ENCODE measurements around the gene TCTN3.
"Not testable (repeated sequence)": the region's sequence is repeated elsewhere in the genome, so short reads cannot be mapped to it uniquely, and the experiment has no call there.

TCTN3 gene

GRCh38 chr10:95729323-95730055, 35.8 kb upstream of the TCTN3 start:
- TF ChIP-seq CSDC2 (CRISPR knock-in tag; IDR thresholded peaks at IDR 0.05), result no peak
- TF ChIP-seq GLIS3 (CRISPR knock-in tag; IDR thresholded peaks at IDR 0.05), result no peak
- TF ChIP-seq RARB (CRISPR knock-in tag; IDR thresholded peaks at IDR 0.05), result no peak
- TF ChIP-seq ZNF565 (CRISPR knock-in tag; conservative IDR thresholded peaks at IDR 0.05; ENCODE audit: low read depth), result no peak
- no peak for TF ChIP-seq PATZ1 (CRISPR knock-in tag; IDR thresholded peaks at IDR 0.05; ENCODE audit: borderline replicate concordance)
- no peak for TF ChIP-seq SNAI2 (CRISPR knock-in tag; IDR thresholded peaks at IDR 0.05)
- no peak for TF ChIP-seq ZFP30 (CRISPR knock-in tag; IDR thresholded peaks at IDR 0.05)
- TF ChIP-seq TSHZ2 (CRISPR knock-in tag; IDR thresholded peaks at IDR 0.05), result no peak
- no peak for TF ChIP-seq ARNTL (CRISPR knock-in tag; IDR thresholded peaks at IDR 0.05; ENCODE audit: borderline replicate concordance, low read depth)
- no peak for TF ChIP-seq TCF4 (CRISPR knock-in tag; IDR thresholded peaks at IDR 0.05; ENCODE audit: borderline replicate concordance)
- no peak for TF ChIP-seq ISL1 (CRISPR knock-in tag; IDR thresholded peaks at IDR 0.05)
- no peak for TF ChIP-seq ZC3H10 (CRISPR knock-in tag; IDR thresholded peaks at IDR 0.05)
- TF ChIP-seq ZNF70 (CRISPR knock-in tag; IDR thresholded peaks at IDR 0.05), result no peak
- no peak for TF ChIP-seq OSR1 (CRISPR knock-in tag; IDR thresholded peaks at IDR 0.05)
- TF ChIP-seq, protein P1, sequence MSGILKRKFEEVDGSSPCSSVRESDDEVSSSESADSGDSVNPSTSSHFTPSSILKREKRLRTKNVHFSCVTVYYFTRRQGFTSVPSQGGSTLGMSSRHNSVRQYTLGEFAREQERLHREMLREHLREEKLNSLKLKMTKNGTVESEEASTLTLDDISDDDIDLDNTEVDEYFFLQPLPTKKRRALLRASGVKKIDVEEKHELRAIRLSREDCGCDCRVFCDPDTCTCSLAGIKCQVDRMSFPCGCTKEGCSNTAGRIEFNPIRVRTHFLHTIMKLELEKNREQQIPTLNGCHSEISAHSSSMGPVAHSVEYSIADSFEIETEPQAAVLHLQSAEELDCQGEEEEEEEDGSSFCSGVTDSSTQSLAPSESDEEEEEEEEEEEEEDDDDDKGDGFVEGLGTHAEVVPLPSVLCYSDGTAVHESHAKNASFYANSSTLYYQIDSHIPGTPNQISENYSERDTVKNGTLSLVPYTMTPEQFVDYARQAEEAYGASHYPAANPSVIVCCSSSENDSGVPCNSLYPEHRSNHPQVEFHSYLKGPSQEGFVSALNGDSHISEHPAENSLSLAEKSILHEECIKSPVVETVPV (CRISPR knock-in tag; IDR thresholded peaks at IDR 0.05), result no peak
- no peak for TF ChIP-seq PPARA (CRISPR knock-in tag; IDR thresholded peaks at IDR 0.05; ENCODE audit: borderline replicate concordance)
- TF ChIP-seq ZNF8 (CRISPR knock-in tag; IDR thresholded peaks at IDR 0.05), result no peak
- no peak for TF ChIP-seq POU6F1 (CRISPR knock-in tag; IDR thresholded peaks at IDR 0.05; ENCODE audit: borderline replicate concordance, low read depth)
- no peak for TF ChIP-seq BACH2 (CRISPR knock-in tag; IDR thresholded peaks at IDR 0.05; ENCODE audit: borderline replicate concordance)
- no peak for TF ChIP-seq ESRRG (CRISPR knock-in tag; IDR thresholded peaks at IDR 0.05)
- no peak for ATAC-seq

GRCh38 chr10:95728526-95728925, 34.8 kb upstream of the TCTN3 start:
- TF ChIP-seq POU6F1 (CRISPR knock-in tag; IDR thresholded peaks at IDR 0.05; ENCODE audit: borderline replicate concordance, low read depth) (no peak), OSR1 (CRISPR knock-in tag; IDR thresholded peaks at IDR 0.05) (no peak), ARNTL (CRISPR knock-in tag; IDR thresholded peaks at IDR 0.05; ENCODE audit: borderline replicate concordance, low read depth) (no peak), PPARA (CRISPR knock-in tag; IDR thresholded peaks at IDR 0.05; ENCODE audit: borderline replicate concordance) (no peak), CSDC2 (CRISPR knock-in tag; IDR thresholded peaks at IDR 0.05) (no peak), ZNF70 (CRISPR knock-in tag; IDR thresholded peaks at IDR 0.05) (no peak), RARB (CRISPR knock-in tag; IDR thresholded peaks at IDR 0.05) (no peak)
- TF ChIP-seq, protein P1 (CRISPR knock-in tag; IDR thresholded peaks at IDR 0.05), result no peak
- ATAC-seq, result 0 out of 3 replicates have a peak, but pooled peaks have one; percentile 27

- ATAC-seq, result not testable (repeated sequence)
Observed at GRCh38 chr10:95722496-95722895, 28.8 kb upstream of the TCTN3 start.

DNA sequence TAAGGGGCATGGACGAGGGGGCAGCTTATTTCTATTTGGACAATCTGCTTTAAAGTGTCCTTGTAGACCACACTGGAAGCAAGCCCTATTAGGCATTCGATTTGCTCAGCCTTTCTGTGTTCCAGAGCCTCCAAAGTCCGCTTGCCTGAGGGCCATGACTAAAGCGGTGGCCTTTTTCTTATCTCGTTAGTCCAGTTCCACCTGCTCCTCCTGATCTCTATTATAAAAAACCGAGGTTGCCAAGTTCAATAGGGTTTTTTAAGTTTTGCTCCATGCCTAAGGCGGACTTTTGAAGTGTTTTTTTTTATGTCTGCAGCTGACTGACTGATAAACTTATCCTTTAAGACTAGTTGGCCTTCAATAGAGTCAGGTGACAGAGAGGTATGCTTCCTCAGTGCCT, 27.0 kb upstream of the TCTN3 start:
- not testable (repeated sequence) for ATAC-seq

All from SK-N-SH treated with all-trans-retinoic acid at 6 μM for 48 hours (cell line).